Kidney epithelial cell (primary cell): Measurements from ENCODE around the gene FBXL13. TPM values are rescaled to one million over a fixed set of nuclear protein-coding genes. Genes with fewer than 3 reads are reported as not detected.

Experiments used
- DNase-seq: peaks from one replicate; pipeline ENCODE4 v3.0.0-alpha.2; 2010; ENCODE audit warnings: low read depth
- H3K27me3 ChIP-seq: 2 replicates; pipeline ENCODE4 v1.6.0; 2011; ENCODE audit warnings: low read length; ENCODE audit not compliant: control insufficient read depth, insufficient read depth
- H3K36me3 ChIP-seq: 2 replicates; pipeline ENCODE4 v1.5.1; 2011; ENCODE audit warnings: low read length; ENCODE audit not compliant: control insufficient read depth, insufficient read depth
- H3K4me3 ChIP-seq: 2 replicates; pipeline ENCODE4 v1.5.1; 2011; ENCODE audit warnings: low read depth, mild to moderate bottlenecking, control low read depth, low read length
- total RNA-seq: library from RNA; depleted of rRNA; stranded (reverse); fragments of >200 nt; gene quantifications from 2 replicates; pipeline ENCODE4 v1.2.3, GENCODE V29; 2015
- TF ChIP-seq, protein P1 (sequence below): IDR thresholded peaks from 2 replicates; pipeline ENCODE4 v1.5.1; 2011; ENCODE audit warnings: mild to moderate bottlenecking, moderate library complexity, low read length, control low read depth, inconsistent platforms; ENCODE audit not compliant: insufficient read depth, poor library complexity, severe bottlenecking

The FBXL13 gene
- 3.1 and 3.6 TPM in 2 replicates for total RNA-seq

DNA sequence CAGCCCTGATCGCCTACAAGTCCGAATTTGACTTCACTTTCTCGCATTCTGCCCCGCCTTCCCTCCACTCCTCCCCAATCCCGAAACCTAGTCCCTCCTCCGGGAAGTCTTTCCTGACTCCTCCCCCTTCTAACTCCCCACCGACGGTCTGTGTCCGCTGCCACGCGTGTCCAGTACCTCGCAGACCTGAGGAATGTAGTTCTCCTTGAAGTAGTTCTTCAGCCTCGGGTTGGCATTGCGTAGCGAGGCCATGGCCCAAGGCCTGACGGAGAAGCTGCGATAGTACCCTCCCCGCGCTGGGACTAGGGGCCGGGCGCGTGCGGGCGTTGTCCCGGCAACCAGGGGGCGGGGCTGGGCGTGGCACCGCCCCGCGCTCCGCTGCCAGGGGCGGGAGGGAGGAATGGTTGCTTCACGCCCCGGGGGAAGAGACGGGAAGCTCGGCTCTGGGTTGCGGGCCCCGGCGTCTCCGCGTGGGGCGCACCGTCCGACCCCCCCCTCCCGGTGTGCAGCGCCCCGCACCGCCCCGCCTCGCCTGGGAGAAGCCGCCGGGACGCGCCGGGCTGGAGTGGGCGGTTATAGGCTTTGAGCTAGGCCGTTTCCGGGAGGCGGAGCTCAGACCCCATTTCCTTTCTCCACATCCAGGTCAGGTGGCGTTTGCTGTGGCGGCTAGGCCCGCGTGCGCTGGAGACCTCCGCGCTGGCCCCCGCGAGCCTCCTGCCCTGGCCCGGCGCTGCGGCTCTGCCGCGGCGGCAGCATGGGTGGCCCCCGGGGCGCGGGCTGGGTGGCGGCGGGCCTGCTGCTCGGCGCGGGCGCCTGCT lies at the start of gene FBXL13, which contains the start of gene ARMC10:
TSS of gene FBXL13 (minus strand) at position 278 of the 818 bp plus-strand sequence.
TSS of gene ARMC10 (plus strand) at position 622 of the 818 bp plus-strand sequence. CDS start at position 755, 133 bp downstream.
- H3K36me3 ChIP-seq: no peaks in the 10 kb centered on the region
- peak; percentile 67 for DNase-seq
- no peaks in the 10 kb centered on the region for H3K27me3 ChIP-seq
- peak within 1 kb of the TSS; percentile 92 for H3K4me3 ChIP-seq
- TF ChIP-seq, protein P1, sequence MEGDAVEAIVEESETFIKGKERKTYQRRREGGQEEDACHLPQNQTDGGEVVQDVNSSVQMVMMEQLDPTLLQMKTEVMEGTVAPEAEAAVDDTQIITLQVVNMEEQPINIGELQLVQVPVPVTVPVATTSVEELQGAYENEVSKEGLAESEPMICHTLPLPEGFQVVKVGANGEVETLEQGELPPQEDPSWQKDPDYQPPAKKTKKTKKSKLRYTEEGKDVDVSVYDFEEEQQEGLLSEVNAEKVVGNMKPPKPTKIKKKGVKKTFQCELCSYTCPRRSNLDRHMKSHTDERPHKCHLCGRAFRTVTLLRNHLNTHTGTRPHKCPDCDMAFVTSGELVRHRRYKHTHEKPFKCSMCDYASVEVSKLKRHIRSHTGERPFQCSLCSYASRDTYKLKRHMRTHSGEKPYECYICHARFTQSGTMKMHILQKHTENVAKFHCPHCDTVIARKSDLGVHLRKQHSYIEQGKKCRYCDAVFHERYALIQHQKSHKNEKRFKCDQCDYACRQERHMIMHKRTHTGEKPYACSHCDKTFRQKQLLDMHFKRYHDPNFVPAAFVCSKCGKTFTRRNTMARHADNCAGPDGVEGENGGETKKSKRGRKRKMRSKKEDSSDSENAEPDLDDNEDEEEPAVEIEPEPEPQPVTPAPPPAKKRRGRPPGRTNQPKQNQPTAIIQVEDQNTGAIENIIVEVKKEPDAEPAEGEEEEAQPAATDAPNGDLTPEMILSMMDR: no peak

DNA sequence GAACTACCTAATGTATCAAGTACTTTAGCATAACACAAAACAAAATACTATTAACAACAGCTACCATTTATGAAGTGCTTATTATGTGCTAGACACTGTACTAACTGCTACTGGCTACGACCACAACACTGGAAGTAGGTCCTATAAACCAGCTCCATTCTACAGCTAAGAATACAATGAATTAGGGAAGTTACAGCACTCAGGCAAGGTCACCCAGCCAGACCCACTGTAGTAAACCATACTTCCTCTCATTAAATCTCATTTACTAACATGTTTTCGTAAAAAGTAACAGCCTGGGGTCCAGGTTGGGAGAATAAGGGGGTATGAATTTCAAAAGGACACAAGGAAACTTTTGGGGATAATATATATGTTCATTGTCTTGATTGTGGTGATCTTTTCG lies 48.9 kb upstream of the FBXL13 start:
- no peak overlapping the region for H3K4me3 ChIP-seq
- TF ChIP-seq, protein P1: no peak
- DNase-seq: no peak
- H3K36me3 ChIP-seq: no peaks in the 10 kb centered on the region
- no peaks in the 10 kb centered on the region for H3K27me3 ChIP-seq

DNA sequence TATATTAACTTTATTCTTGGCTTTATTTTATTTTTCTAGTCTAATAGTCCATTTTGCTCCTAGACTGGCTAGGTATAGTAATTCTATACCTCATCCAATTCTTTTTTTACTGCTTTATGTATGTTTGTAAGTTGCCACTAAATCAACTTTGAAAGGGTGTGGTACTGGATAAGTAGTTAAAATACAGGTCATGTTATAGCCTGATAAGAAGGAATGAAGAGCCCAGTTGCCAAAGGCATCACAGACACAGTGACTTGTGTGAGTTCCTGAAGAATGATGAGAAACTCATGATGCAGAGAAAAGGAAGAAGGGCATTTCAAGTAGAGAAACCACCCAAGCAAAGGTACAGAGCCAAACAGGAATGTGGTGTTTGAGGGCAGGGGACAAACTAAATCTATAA lies 47.0 kb upstream of the FBXL13 start:
- Histone ChIP-seq H3K27me3 (no peaks in the 10 kb centered on the region), H3K4me3 (no peak overlapping the region), H3K36me3 (no peaks in the 10 kb centered on the region)
- TF ChIP-seq, protein P1: no peak
- no peak for DNase-seq

DNA sequence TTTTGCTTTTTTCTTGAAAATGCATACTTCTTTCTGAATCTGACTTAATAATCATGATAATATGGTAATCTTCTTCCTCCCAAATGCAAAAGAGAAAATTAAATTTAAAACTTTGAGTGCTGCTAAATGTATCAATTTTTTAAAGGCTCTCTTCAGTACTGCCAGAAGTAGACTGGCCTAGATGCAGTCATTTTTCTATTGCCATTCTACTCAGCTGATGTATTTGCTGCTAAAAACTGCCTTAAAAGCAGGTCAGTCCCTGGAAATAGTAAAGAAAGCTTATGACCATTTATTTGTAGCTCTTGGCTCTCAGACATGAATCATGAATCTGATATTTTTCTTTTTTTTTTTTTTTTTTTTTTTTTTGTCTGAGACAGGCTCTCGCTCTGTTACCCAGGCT lies 45.8 kb upstream of the FBXL13 start:
- no peak overlapping the region for H3K4me3 ChIP-seq
- no peaks in the 10 kb centered on the region for H3K27me3 ChIP-seq
- H3K36me3 ChIP-seq: no peaks in the 10 kb centered on the region
- DNase-seq: no peak
- TF ChIP-seq, protein P1: no peak

DNA sequence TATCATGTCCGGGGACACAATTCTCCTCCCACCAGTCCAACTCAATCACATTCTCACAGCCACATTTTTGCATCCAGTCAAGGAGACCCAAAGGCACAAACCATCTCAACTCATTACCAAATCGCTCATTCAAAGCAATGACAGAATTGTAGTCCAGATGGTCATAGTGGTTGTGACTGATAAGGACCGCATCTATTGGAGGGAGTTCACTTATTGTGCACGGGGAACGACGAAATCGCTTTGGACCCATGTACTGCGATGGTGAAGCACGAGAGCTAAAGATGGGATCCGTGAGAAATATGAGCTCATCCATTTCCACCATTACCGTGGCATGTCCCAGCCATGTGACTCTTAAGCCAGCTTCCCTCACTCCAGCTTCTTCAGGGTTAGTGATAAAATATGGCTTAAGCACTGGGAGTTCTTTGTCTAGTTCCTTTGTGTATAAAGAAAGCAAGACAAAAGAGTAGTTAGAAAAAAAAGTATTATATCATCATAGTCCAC lies 45.2 kb upstream of the FBXL13 start:
- no peak overlapping the region for H3K4me3 ChIP-seq
- TF ChIP-seq, protein P1: no peak
- H3K27me3 ChIP-seq: no peaks in the 10 kb centered on the region
- DNase-seq: no peak
- H3K36me3 ChIP-seq: no peaks in the 10 kb centered on the region

DNA sequence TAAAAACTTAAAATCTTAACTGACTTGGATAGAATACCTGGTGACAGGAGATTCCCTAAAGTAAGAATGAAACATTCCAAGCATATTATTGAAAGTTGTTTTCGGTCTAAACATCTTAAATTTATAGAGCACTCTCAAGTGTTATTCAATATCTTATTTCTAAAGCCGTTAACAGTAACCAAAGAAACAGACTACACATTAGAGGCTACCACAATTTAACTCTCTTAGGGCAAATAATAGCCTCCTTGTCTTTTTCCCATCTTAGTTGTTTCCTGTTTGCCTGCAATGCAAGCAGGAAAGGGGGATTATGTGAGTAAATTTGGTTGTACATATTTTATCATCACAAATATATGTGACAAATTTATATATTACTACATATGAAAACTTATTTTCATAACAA lies 42.9 kb upstream of the FBXL13 start:
- TF ChIP-seq, protein P1: no peak
- no peak for DNase-seq
- Histone ChIP-seq H3K4me3 (no peak overlapping the region), H3K27me3 (no peaks in the 10 kb centered on the region), H3K36me3 (no peaks in the 10 kb centered on the region)
